RPMI8226 (cell line): ENCODE data around the gene ZEB2.

ENCODE experiments used
- DNase-seq: peaks from one replicate; pipeline ENCODE4 v3.0.0-alpha.2; 2015

Gene ZEB2

DNA sequence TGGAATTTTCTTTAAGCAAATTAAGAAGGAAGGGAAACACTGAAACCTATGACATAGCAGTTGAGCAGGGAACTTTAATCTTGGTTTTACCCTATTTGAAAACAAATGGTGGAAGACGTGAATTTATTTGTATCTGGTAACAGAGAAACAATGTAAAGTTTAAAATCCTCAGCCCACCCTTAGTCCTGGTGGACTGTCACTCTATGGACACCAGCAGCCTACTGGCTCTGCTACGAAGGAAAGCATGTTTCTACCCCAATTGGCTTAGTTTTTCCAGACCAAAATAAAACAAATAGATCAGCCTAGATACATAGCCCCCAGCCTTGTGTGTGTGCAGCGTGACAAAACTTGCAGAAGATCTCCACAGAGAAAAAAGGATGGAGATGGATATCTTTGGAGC, 7.4 kb downstream of the ZEB2 start:
- DNase-seq = no peak

DNA sequence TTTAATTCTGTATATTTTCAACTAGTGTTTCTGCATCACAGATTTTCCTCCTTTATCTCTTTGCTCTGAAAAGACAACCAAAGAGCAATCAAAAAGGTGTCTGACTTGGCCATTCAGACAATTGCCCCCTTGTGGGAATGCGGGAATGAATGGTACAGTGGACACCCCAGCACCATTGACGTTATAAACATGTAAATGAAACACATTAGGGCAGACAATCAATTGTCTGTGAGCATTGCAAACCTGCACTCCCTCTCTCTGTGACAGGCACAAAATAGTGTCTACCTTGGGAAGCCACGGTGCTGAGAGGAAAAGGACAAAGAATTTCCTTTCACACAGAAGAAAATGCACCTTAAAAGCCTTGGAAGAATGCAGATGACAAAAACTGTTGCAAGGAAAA, 8.0 kb downstream of the ZEB2 start:
- no peak for DNase-seq

DNA sequence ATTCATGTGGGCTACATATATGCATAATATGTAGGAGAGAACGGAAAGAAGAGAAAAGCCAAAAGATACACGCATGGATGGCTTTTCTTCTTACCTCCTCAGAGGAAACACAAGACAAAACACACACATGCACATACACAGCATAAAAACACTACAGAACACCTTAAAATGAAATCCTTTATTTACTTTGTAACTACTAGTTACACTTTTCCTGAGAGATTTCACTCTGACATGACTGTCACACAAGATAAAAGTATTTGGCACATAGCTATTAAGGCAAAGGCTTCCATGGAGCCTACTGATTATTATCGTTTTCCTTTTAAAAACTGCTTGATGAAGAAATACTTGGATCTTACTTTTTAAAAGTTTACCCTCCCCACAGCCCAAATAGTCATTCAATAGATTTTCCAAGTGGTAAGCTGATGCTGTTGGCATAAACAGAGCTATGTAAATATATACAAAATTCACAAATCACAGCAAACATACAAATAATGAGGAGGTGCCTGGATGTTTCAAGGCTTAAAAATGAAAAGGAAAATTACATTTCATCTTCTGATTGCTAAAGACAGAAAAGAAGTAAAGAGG, 8.6 kb downstream of the ZEB2 start:
- DNase-seq = no peak

DNA sequence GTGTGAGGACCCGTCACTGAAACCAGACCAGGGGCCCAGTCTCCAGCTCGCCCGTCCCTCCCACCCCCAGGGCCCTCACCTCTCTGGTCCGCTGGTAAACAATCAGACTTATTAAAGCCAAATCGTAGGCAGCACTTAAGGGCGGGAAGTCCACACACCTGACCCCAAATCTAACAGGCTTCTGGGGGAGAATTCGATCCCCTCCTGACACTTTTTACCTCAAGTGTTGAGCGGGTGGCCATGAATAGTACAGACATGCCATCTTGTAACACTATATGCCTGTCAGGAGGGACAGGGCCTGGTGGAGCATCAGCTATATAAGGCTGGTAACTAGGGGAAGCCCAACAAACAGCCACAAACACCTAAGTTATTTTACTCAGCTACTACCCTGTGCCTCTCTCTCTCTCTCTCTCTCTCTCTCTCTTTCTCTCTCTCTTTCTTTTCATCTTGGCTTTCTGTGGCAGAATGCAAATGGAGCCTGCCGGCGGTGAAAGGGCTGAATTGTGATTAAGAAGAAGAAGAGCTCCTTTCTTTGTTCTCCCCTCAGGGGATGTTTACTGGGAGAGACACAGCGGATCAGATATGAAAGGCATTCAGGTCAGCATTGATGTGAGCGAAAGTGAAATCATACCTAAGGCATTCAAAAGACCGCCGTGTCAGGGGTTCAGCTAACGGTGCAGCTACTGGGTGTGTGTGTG, 9.5 kb downstream of the ZEB2 start:
- no peak for DNase-seq

DNA sequence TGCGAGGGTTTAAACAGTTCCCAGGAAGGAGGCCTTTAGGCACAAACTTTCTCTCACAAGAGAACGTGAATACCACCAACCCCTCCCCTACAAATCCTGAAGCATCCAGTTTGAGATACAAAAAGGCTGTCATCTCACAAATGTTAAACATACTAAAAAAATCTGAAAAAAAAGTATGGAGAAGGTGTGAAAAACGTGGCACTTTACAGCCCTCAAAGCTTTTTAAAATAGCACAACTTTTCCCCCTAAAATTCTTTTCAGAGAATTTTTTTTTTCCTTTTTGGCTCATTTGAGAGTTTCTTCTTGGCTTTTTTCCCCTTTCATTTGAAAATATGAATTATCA, 10.1 kb downstream of the ZEB2 start:
- DNase-seq = no peak

DNA sequence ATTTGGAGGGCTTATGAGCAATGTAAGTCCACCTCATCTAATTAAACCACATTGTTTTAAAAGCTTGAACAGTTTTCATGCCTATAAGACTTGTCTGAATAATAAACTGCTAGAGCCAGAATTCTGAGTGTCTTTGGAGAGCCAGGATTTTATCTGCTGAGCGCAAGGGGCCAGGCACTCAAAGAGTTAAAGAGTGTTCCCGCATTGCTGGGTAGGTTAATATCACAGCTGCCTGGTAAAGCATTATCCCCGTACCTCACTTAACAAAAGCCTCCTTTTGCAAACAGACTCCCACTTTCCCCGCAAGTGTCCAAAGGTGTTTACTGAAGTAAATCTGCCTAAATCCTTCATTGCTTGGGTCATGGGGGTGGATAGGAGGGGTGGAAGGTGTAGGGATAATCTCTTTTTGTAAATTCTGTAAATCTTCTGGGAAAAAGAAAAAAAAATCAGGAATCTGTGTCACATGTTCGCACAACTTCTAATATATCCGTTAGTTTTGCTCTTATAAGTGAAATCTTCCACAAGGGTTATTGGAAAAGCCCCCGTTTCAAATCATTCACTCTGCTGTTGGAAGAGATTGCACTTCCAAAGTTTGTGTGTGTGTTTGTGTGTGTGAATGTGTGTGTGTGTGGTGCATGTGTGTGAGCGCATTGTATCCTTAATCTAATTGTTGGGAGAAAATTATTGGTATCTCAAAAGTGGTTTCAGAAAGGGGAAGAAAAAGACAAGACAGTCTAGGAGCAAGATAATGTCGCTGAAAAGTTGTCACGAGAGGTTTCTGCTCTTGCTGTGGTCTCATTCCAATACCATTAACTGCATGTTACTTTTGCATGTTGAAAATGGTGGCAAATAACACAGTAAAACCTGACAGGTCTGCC, 10.7 kb downstream of the ZEB2 start:
- no peak for DNase-seq

DNA sequence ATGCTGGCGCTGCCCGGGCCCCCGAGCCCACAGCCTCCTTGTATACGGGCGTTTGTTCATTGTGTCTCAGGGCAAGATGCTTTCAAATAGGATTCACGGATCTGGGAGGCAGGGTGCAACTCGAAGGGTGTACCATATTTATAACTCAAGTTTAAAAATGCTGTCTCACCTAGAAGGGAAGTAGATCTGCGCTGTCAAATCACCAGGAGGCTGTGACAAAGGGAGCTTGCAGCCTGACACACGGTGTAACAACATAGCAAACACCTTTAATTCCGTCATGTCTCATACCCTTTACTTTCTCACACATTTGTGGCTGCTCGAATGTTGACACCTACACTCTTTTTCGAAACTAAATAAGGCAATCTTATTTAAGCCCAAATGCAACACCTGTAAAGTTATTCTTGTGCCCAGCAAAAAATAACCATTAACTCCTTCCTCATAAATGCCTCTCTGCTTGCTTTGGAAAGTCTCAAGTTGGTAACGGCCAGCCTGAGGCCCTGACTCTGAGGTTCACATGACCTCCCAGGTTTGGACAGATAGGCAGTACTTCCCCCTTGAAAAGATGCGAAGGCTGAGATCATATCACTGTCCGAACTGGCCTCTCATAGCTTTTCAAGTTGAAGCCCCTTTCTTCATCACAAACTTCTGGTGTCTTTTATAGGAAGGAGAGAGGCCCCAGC, 11.6 kb downstream of the ZEB2 start:
- no peak for DNase-seq

DNA sequence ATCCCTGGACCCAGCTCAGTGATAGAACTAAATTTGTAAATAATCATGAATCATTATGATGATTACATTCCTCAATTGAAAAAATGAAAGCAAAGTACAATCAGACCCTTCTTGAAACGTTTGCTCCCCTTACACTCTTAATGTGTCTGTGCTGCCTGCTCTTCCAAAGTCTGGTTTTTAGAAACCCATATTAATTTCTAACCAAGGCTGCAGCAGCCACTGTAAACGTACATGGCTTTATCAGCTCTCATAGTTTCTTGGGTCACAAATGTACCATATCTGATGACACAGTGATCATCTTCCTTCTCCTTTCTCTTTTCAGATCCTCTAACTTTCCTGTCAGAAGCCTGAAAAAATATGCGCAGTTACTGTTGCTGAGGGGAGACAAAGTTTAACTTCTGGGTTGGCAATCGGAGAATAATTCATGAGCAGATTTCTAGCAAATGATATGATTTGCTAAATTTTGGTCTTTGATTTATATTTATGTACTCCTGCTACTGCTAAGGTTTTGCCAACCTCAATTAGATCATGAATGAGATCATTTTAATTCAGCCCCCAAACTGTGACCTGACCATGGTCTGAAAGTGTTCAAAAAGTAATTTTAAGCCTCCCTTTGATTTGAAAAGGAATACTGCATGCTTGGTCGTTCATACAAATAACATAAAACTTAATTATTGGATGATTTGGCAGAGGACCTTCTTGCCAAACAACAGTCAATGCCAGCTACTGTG, 12.3 kb downstream of the ZEB2 start:
- DNase-seq = no peak

DNA sequence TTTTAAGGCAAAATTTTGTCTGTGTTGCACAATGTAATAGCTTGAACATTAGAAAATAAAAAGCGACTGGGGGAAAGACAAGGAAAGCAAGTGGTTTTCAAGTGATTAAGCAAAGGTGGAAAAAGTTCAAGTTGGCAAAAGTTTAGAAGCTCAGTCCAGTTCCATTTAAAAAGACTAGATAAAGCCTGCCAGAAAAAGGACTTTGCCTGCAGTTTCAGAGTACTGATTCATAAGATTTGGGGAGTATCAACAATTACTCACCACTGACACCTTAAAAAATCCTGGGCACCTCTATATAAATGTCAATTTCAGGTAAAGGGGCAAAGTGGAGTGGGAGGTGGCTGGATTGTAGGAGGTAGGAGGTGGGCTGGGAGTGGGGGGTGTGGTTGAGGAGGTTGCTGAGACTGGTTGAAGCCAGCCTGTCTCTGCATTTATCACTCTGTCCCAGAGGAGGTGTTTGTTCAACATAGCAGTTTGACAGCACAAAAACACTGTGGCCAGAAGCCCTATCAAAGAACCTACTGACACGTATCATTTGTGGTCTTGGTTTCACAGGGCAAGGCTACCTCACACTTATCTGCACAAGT, 14.6 kb downstream of the ZEB2 start:
- no peak for DNase-seq

DNA sequence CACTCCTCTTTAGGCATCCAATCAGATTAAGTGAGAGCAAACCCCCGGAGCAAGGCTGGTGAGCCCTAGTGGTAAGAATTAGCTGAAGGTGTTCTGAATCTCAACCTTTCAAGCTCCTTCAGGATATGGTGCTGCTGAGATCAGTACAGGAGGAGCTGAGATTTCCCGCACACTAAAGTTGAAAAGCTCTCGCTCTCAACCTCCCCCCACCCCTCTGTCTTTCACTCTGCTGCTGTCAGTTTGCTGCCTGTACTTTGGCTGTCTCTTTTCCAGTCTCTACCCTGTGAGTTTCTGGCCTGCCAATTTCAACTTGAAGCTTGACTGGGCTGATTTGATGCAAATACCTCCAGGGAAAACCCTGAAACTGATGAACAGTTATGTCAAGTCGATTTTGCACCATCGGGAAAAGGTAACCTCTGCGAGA, 15.7 kb downstream of the ZEB2 start:
- no peak for DNase-seq

DNA sequence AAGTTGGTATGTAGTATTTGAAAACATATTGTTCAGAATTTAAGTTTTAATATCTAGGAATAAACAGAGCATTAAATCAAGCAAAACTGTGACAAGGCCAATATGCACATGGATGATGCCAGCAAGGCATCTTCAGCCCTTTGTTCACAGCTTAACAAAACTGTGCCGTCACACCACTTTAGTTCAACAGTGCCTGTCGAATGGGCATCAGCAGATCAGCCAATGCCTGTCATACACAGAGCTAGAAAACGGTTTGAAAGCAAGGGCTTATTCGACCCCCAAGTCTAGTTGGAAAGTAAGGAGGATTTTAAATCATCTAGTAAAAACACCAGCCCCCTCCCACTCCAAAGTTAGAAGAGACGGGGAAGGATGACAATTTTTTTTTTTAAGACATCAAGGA, 16.7 kb downstream of the ZEB2 start:
- DNase-seq = no peak

DNA sequence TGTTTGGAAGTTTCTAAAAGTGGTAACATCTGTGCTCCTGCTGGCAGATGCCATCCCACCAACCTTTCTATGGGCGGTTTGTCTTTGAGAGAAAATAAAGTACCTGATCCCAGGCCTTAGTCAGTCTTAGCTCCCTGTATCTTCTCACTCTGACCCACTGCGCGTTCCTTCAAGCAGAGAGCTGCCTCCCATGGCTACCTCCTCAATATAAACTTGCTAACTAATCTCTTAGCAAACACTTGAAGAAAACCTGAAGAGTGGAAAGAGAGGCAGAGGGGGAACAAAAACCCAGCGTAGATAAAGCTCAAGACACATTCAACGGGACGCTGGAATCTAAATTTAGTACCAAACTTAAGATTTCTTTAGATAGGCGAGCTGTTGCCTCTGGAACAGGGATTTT, 17.6 kb downstream of the ZEB2 start:
- DNase-seq = no peak

DNA sequence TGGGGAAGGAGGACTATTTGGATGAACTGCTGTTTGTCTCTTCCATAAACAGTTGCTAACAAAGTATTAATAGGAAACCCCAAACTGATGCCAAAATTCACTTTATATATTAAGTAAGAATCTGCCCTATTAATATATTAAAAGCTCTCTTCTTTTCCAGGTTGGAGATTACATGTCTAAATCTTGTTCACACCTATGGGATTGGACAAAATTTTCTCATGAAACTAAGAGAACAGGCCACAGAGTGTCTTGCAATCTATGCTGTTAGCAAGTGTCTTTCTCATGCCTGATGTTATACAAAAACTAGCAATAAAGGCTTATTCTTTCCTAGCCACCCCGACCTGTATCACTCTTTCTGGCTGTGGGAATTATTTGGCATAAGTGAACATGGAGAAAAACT, 18.3 kb downstream of the ZEB2 start:
- no peak for DNase-seq

DNA sequence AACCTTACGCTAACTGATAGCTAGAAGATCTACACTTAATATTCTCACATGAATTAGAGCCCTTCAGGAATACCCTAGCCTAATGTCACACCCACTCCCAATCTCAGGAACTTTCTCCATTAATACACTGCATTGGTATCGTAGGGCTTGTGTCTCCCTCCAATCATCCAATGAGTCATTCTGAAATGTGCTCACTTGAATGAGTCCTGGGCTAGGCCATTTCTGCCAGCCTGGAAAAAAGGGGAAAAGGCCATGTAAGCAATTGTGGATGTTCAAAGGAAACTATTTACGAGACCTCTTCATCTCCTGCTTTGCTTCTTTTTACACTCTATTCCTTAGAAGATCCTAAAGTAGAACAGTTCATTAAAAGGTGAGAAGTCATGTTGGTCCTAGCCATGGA, 18.8 kb downstream of the ZEB2 start:
- DNase-seq = no peak

DNA sequence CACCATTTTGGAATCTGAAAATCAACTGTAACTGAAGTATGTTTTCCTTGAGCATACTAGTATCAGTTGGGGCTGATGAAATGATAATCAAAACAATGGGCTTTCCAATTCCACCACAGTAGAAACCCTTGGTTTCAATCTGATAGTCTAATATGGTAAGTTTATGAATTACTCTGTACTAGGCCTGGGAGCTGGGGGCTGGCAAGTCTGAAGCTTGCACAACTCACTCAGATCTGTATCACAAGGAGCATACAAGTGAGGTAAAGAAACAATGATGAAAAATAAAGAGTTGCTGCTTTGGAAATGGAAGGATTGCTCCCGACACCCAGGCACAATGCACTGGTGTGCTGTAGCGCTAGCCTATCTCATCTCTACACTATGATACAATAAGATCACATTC, 19.4 kb downstream of the ZEB2 start:
- DNase-seq = no peak

DNA sequence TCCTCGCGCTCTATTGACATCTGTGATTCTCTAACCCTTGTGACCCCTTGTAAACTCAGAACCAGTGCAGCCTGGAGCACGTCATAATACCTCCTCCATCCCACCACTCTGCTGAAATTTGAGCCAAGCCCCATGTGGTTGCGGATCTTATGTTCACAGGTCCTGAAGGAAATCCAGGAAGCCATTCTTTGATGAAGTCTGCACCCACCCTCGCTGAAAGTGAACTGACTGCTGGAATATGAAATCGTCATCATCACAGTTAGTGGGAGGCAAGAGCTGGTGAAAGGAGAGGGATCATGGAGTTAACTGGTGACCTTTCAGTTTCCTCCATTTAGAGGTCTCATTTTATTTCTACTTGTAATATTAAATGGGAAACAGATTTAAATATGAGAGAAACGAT, 21.6 kb downstream of the ZEB2 start:
- no peak for DNase-seq

DNA sequence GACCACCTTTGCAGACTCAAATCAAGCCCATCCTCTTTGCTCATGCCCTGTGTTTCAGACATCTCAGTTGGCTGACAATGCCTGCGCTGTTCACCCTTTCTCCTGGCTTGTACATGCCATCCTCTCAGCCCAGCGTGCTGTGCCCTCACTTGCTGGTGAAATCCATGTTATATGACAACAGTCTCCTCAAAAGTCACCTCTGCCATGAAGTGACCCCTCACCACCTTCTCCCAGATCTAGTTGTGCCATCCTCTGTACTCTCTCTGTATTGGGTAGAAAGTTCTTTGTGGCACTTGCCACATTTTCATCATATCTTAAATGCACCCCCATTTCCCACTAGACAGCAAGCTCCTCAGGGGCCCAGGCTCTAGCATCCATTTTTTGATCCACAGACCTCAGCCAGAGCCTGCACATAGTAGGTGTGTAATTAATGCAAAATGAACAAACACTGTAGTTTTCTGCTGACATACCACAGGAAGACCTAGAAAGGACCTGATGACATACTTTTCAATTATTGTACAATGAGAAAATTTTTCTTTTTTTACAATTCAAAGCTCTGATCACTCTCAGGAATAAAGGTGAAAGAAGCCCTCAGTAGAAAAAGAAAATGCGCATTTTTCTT, 22.8 kb downstream of the ZEB2 start:
- DNase-seq = no peak

DNA sequence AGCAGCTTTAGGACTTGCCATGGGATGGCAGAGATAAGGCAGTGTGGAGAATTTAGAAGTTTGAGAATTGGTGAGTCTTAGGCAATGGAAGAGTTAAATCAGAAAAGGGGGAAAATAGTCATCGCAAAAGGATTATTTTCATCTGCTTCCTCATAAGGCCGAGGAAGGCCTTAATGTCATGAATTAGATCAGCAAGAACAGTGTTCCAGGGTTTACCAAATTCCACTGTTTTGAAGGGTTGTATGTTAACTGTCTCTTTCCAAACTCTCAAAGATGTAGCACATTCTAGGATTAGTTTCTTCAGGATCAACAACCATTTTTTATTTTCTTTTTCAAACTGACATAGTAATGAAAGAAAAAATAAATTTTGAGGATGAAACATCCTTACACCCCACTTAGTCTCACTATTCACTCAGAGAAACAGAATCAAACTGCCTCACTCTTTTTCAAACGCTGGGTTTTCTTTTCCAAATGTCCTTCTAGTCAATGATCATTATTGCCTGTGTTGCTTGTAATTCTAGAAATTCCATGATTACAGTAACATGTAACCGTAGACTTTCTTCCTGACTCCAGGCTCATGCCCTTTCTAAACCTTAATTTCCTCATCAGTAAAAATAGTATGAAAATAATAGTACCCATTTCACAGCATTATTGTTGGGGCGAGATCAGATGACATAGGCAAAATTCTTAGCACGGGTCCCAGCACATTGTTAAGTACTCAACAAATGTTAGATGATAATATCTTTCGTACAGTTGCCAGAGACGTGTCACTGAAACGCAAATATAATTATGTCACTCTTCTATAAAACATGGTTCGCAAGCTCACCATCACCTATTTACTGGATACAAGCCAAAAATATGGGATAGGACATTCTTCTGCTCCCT, 23.6 kb downstream of the ZEB2 start:
- DNase-seq = no peak

DNA sequence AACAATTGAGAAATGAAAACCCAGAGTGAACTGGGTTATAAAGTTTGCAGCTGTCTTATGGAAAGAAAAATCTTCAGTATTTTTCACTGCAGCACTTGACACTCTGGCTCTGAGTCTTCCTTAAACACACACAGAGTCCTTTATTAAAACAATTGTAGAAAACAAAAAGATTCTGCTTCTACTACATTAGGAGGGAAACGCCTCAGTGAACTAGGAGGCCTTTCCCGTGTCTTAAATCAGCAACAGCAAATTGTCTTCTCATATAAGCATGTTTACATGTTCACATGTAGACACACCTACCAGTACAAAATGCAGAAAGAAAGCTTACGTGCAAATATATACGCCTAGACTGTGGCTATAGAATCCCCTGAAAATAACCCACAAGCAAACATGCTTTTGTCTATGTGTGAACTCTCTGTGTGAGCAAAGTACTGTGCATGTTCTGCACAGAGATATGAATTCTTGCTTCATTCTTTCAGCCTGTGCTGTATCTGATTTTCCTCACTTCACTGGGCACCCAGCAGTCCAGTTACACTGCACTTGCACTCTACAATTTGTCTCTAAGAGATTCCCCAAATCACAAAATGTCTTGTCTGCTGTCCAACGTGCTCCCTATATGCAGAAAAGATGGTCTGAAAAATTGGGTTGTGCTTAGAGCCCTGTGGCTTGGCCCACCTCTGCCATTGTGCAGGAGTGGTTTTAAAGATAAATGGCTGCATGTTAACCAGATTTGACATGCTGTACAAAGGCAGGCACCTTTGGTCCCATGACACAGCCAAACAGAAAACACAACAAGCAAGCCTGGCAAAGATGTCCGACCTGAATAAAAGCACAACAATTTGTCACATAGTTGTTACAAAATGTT, 24.5 kb downstream of the ZEB2 start:
- DNase-seq = no peak
